Bronchial epithelial cell (primary cell): ENCODE measurements around the gene PKD1. TPM values are rescaled to one million over a fixed set of nuclear protein-coding genes. Genes with fewer than 3 reads are reported as not detected.
"Not testable (repeated sequence)": the region's sequence is repeated elsewhere in the genome, so short reads cannot be mapped to it uniquely, and the experiment has no call there.

ENCODE experiments used
- DNase-seq: peaks from one replicate; pipeline ENCODE4 v3.0.0-alpha.2; 2010; ENCODE audit warnings: low read depth
- FAIRE-seq: peaks from 2 replicates; lab custom pipeline; 2011; peaks lifted over from hg19 to GRCh38; lab: Jason Lieb, UNC
- H3K27me3 ChIP-seq: 2 replicates; pipeline ENCODE4 v1.5.1; 2011; ENCODE audit warnings: low read length; ENCODE audit not compliant: control insufficient read depth, insufficient read depth
- H3K36me3 ChIP-seq: 2 replicates; pipeline ENCODE4 v1.5.1; 2011; ENCODE audit warnings: low read length; ENCODE audit not compliant: control insufficient read depth, insufficient read depth
- H3K4me3 ChIP-seq: 2 replicates; pipeline ENCODE4 v1.5.1; 2011; ENCODE audit warnings: mild to moderate bottlenecking, low read depth, low read length, control low read depth
- total RNA-seq: library from RNA; depleted of rRNA; stranded (reverse); fragments of >200 nt; gene quantifications from 2 replicates; pipeline ENCODE4 v1.2.1, GENCODE V29; 2014
- TF ChIP-seq, protein P1 (sequence below): IDR thresholded peaks from 2 replicates; pipeline ENCODE4 v1.5.1; 2011; ENCODE audit warnings: mild to moderate bottlenecking, moderate library complexity, low read length, control low read depth, inconsistent platforms; ENCODE audit not compliant: insufficient read depth, severe bottlenecking

PKD1 gene
- total RNA-seq, 1 donor from 2014 or later, result 56.1 TPM

DNA sequence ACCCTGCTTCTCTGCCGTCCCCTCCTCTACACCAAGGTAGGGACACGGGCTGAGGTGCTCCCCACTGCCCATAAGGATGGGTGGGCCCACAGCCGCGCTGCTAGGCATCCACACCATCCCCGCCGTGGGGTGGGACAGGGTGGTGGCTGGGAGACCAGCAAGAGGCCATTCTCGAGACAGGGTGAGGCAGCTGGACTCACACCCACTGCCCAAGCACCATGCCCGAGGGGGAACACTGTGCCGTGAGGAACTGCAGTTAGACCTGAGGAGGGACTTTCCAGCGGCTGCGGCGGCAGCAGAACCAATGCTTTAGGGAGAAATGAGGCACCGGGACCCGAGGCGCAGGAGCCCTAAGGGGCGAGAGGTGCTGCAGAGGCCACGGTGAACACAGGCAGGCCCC lies 13.3 kb downstream of the PKD1 start:
- Histone ChIP-seq H3K27me3 (no peaks in the 10 kb centered on the region), H3K36me3 (peaks cover 2% of the 10 kb centered on the region), H3K4me3 (no peak overlapping the region)
- FAIRE-seq (no peak), DNase-seq (no peak)
- TF ChIP-seq, protein P1, sequence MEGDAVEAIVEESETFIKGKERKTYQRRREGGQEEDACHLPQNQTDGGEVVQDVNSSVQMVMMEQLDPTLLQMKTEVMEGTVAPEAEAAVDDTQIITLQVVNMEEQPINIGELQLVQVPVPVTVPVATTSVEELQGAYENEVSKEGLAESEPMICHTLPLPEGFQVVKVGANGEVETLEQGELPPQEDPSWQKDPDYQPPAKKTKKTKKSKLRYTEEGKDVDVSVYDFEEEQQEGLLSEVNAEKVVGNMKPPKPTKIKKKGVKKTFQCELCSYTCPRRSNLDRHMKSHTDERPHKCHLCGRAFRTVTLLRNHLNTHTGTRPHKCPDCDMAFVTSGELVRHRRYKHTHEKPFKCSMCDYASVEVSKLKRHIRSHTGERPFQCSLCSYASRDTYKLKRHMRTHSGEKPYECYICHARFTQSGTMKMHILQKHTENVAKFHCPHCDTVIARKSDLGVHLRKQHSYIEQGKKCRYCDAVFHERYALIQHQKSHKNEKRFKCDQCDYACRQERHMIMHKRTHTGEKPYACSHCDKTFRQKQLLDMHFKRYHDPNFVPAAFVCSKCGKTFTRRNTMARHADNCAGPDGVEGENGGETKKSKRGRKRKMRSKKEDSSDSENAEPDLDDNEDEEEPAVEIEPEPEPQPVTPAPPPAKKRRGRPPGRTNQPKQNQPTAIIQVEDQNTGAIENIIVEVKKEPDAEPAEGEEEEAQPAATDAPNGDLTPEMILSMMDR, result no peak

DNA sequence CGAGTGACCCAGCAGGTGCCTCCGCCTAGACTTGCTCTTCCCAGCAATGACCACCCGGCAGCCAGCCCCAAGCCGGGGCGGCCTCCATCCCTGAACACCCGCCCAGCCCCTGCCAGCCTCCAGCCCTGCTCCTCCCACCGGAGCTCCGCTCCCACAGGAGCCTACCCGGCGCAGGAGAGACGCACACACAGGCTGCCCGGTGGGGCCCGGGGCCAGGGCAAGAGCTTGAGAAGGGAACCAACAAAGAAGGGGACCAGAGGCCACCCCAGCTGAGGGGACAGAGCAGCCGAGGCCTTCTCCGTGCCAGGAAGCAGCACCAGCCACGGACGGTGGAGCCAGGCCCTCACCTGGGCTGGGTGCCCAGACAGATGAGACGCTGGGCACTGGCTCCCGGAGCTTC lies 13.8 kb downstream of the PKD1 start:
- no peak for DNase-seq
- Histone ChIP-seq H3K36me3 (peaks cover 2% of the 10 kb centered on the region), H3K4me3 (no peak overlapping the region), H3K27me3 (no peaks in the 10 kb centered on the region)
- FAIRE-seq, result no peak
- TF ChIP-seq, protein P1, result no peak

DNA sequence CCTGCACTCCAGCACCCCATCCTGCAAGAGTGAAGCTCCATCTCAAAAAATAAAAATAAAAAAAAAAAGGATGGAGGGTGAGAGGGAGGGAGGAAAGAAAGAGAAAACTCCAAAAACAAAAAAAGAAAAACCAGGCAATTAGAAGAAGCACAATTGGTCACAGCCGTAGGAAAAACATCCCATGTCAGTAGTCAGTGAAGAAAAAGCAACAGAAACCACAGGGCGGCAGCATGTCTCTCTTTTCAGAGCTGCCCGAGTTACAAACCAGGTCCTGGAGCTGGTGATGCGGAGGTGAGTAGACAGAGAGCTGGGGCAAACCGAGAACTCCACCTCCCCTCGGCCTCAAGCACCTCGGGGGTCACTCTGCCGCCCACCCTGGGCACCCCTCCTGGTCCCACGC lies 14.4 kb downstream of the PKD1 start:
- DNase-seq, result peak; percentile 17
- not testable (repeated sequence) for H3K4me3 ChIP-seq, FAIRE-seq, H3K36me3 ChIP-seq, H3K27me3 ChIP-seq
- TF ChIP-seq, protein P1, result peak; percentile 29

DNA sequence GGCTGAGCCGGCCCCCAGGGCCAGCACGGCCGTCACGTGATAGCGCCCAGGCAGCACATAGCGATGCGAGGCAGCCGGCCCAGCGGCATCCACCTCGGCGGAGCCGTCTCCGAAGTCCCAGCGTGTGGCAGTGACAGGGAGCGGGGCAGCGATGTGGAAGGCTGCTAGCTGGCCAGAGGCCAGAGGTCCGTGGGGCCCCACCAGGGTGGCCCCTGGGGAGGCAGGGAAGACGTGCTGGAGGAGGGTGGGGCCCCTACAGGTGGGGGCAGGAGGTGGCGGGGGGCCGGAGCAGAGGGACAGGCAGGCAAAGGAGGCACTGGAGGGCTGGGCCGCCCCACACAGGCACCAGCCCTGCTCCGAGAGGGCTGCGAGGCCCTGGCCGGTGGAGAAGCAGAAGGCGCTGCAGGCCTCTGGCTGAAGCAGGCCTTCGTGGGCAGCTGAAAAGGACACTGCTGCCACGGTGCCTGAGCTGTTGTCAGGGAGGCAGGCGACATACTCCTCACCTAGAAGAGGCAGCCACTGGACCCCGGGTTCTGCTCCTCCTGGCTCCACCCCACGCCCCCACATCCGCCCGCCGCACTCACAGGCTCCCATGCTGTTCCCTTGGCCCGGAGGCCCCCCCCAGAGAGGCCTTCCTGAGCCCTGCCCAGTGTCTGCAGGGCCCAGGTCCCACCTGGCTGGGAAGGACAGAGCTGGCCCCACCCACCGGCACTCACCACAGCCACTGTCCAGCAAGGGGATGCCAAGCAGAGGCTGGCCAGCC lies 17.6 kb downstream of the PKD1 start:
- DNase-seq, H3K4me3 ChIP-seq, FAIRE-seq, H3K36me3 ChIP-seq, H3K27me3 ChIP-seq: not testable (repeated sequence)

DNA sequence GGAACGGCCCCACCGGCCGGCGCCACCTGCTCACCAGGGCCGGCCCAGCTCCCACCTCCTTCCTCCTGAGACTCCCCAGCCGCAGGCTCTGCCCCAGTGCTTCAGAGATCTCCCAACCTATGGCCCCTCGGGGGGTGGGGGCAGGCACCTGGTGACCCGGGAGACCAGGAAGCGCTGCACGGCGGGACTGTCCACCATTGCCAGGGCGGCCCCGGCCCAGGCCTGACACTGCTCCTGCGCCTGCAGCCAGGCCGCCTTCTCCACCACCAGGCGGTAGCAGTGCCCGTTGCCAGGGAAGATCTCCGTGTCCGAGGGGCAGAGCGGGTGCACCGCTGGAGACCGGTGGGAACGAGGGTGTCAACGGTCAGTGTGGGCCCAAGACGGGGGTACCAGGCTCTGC lies 18.4 kb downstream of the PKD1 start:
- not testable (repeated sequence) for DNase-seq, FAIRE-seq, H3K36me3 ChIP-seq, H3K27me3 ChIP-seq, H3K4me3 ChIP-seq

DNA sequence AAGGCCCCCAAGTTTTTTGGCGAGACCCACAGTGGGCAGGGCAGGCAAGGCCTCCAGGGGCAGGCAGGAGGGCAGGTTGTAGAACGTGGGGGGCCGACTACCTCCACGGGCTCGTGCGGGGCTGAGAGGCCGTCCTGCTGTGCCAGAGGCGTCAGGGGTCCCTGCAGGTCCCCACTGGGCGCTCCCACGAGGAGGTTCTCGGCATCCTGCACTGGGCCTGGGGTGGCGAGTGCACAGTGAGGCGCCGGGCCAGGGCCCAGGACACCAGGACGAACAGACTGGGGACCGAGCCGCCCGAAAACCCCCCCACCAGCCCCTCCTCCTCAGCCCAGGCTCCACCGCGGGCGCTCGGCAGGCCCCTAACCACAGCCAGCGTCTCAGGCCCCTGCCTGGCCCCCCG lies 19.3 kb downstream of the PKD1 start:
- FAIRE-seq, H3K36me3 ChIP-seq, DNase-seq, H3K27me3 ChIP-seq, H3K4me3 ChIP-seq: not testable (repeated sequence)

DNA sequence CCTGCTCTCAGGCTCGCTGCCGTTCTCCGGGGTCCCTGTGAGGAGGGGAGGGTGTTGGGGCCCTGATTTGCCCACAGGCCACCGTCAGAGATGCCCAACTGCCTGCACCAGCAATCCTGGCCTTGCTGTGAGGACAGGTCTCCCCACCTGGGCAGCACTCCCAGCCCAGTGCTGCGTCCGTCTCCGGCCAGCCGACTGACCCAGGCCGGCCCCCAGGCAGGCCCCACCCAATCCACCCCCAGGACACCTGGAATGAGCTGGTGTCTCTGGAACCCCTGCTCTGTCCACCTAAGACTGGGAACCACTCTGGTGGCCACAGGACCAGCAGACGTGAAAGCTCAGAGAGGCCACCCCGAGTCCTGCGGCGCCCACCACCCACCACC lies 20.1 kb downstream of the PKD1 start:
- Histone ChIP-seq H3K27me3 (no peaks in the 10 kb centered on the region), H3K36me3 (peaks cover 3% of the 10 kb centered on the region), H3K4me3 (no peak overlapping the region)
- TF ChIP-seq, protein P1, result no peak
- no peak for DNase-seq
- no peak for FAIRE-seq

DNA sequence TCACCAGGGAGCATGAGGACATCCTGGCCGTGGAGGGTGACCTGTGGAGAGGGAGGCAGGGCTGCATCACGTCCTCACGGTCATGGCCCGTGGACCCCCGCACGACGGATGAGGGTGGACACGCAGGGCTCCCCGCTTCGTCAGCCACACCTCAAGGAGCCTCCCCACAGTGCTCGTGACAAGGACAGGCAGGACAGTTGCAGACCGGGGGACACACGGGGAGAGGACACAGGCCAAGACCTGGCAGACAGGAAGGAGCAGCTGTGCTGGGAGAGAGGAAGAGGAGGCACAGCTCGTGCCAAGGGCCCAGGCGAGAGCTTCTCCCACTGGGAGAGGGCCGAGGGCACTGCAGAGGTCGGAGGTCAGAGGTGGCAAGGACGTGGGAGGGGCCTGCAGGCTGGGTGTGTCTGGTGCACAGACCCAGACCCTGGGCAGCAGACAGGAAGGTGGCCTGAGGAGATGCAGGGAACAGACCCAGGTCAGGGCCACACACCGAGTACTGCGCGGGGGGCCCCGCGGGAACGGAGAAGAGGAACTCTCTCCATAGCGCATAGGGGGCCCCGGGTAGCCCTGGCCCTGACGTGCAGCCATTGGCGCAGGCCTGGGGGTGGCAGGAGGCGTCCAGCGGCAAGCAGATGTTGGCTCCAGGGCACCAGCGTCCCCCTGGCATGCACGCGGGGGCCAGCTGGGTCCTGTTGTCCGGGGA lies 20.7 kb downstream of the PKD1 start:
- not testable (repeated sequence) for FAIRE-seq, H3K27me3 ChIP-seq, DNase-seq, H3K36me3 ChIP-seq, H3K4me3 ChIP-seq

DNA sequence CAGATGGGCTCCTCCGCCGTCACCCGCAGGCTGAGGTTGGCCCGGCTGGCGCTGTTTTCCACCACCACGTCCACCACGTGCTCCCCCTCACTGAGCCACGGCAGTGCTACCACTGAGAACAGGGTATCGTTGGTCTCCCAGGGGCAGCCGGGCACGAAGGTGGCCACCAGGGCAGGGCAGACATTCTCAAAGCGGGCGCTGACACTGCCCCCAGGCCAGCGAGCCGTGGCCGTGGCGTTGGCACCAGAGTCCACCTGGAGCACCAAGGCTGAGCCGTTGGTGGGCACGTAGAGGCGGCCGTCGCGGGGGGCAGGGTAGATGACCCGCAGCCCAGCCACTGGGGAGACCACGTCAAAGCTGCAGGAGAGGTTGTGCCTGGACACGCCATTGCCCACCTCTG lies 21.5 kb downstream of the PKD1 start:
- not testable (repeated sequence) for H3K27me3 ChIP-seq, FAIRE-seq, DNase-seq, H3K4me3 ChIP-seq, H3K36me3 ChIP-seq

DNA sequence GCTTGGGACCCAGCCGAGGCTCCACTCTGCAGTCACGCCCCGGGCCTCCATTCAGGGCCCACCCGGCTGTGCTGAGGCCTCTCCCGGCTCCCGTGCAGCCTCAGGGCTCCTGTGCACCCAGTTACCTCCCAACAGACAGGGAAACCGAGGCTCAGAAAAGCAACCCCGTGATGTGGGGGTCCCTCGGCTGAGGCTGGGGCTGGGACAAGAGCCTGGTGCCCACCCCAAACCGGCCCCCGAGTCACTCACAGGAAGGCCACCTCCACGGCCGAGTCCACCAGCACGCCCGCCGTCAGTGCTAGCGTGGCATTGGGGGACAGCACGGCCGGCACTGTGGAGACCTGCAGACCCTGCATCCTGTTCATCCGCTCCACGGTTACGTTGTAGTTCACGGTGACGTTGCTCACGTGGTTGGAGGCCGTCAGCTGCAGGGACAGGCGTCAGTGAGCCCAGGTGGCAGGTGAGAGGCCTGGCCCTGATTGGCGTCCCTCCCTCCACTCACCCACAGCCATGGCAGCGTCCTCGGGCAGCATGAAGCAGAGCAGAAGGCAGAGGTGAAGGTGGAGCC lies 23.1 kb downstream of the PKD1 start:
- FAIRE-seq, H3K36me3 ChIP-seq, H3K4me3 ChIP-seq, H3K27me3 ChIP-seq, DNase-seq: not testable (repeated sequence)
